HG03196 (cell line): ENCODE results near the gene CDH4.

Experiments
- ATAC-seq: cut with Tn5 transposase; IDR thresholded peaks from one replicate; pipeline ENCODE4 v1.9.1; 2021; ENCODE audit not compliant: unreplicated experiment

Gene CDH4

DNA sequence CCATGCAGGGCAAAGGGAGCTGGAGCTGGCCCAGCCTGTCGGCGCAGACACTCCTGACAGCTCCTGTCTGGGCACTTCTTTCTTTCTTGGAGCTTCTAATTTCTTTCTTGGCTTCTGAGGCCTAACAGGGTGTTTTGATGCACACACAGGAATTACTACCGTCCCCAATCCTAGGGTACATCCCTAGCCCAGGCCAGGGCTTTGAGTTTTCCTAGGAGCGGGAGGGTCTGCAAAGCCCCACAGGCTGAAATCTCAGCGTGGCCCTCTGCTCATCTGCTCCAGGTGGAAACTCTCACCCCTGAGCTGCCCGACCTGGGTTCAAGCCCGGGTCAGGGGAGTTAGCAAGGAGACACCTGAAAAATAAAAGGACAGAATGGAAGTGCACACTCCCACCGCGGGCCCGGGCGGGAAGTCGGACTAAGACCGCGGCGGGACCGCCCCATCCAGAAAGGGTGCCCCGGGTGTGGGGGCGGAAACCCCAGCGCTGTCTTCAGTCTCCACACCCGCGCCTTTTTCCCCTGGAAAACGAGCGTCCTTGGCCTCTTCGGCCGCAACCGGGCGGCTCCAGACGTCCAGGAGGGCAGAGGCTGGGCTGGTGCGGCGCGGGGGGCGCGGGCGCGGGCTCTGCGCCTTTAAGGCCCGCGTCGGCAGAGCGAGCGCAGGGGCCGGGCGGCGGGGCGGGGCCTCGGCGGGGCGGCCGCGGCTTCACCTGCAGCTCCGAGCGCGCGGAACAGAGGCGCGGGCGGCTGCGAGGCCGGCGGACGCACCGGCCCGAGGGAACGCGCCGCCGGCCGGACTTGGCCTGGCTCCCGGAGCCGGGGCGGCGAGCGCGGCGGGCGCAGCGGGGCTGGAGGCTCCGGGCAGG, at the start of gene CDH4:
Gene CDH4 (plus strand): TSS at position 733 of the 865 bp plus-strand sequence.
- ATAC-seq, result no peak

GRCh38 chr20:61203320-61203719, 48.7 kb upstream of the CDH4 start:
- ATAC-seq, result no peak

GRCh38 chr20:61204206-61204605, 47.9 kb upstream of the CDH4 start:
- no peak for ATAC-seq

- ATAC-seq, result no peak
Measured at GRCh38 chr20:61205769-61206168, 46.3 kb upstream of the CDH4 start.

DNA sequence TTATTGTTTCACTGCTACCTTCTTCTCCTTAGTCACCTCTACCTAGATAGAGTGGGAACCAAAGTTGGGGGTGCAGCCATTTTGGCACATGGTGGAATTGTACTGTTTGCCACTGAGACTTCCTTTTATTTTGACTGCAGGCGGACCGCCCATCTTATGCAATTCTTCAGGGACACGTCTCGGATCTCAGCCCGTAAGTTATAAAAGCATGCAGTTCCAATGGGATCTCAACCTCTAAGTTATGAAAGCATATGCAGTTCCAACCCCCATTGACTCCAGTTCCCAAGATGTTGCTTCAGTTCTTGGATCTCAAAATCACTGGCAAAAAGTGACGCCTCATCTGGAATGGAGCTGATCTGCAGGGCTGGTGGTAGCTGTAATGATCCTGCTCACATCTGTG, 41.2 kb upstream of the CDH4 start:
- ATAC-seq, result no peak

- ATAC-seq, result no peak
Measured at GRCh38 chr20:61217848-61218247, 34.2 kb upstream of the CDH4 start.

DNA sequence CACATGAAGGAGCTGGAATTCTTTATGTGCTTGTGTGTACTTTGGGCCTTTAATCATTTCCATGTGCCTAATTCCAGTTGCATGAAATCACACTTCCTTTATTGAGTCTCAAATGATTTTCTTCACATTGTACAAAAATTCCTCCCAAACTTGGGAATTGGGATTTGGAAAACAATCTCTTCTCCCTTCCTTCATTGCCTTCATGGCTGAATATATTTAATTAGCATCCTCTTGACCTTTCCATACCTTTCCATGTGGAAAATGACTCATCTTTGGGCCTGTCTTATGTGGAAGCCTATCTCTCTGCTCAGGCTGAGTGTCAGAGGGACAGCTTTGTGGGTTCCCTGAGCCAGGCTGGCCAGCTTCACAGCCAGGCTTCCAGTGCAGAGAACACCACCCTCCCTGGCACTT, 33.0 kb upstream of the CDH4 start:
- ATAC-seq, result no peak

DNA sequence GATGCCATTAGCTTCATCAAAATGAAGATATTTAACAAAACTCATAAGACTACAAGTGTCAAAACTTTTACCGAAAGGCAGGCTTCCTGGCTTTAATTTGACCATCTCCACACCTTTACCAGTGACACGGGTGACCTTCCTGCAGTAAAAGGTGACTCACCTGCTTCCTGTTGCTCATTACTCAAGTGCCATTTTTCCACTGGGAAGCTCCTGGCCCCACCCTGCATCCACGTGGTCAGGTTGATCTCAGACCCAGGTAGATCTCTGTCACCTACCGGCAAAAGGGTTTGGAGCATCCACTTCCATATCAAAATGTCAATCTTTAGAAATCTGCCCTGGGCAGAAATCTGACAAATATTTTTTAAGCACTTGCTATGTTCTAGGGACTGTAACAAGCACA, 31.9 kb upstream of the CDH4 start:
- no peak for ATAC-seq

- ATAC-seq, result no peak
Measured at GRCh38 chr20:61220626-61221325, 31.3 kb upstream of the CDH4 start.

DNA sequence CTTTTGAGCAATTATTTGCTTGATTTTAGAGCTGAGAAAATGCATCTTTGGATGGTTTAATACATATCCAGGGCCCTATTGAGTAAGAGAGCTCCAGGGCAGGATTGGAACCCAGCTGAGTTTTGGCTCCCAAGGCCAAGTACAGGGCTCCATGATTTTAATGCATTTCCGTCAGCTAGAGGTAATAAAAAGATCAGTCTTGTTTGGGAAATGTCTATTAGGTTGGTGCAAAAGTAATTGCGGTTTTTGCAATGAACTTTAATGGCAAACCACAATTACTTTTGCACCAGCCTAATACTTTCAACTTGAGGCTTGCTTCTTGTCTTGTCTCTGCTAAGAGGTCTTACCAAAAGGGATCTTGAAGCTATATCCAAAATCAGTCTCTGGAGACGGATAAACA, 29.4 kb upstream of the CDH4 start:
- no peak for ATAC-seq

DNA sequence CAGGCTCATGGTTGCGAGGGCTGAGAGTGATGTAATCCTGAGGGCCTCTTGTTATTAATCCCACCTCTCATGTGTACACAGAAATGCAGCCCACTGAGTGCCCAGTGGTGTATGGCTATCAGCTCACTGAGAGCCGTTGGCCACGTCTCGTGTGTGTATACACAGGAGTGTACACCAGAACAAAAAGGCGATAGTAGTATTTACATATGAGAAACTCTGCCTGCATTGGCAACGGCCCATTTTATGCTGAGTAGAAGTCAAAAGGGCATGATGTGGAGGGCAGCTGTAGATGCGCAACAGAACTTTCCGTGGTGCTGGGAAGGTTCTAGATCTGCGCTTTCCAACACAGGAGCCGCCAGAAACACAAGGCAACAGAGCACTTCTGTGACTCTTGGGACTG, 28.9 kb upstream of the CDH4 start:
- no peak for ATAC-seq

DNA sequence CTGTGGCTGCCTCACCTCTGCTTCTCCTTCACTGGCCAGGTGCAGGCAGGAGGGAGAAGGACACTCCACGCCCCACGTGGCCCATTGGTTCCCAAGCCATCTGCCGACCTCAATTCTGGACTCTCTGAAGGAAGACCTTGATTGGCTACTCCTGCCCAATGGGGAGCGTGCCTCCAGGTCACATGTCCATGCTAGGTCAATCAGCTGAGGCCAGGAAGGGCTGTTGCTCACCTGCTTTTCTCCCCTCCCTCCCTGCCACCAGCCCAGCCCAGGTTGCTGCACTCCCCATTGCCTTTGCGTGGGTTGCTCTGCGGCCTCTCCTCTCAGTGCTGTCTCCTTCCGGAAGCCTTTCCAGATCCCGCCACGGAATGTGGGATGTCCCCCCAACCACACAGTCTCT, 21.9 kb upstream of the CDH4 start:
- ATAC-seq, result no peak

DNA sequence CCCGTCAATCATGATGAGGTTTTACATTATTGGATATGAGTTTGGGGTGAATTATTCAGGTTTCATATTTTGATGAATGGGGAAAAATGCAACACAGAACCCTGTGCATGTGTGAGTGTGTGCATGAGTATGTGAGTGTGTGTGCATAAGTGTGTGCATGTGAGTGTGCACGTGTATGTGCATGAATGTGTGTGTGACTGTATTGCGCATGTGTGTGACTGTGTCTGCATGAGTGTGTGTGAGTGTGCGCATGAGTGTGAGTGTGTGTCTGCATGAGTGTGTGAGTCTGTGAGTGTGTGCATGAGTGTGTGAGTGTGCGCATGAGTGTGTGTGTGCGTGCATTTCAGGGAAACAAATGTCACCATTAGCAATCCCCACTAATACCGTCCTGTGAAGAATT, 18.5 kb upstream of the CDH4 start:
- ATAC-seq, result no peak

GRCh38 chr20:61234224-61234890, 17.7 kb upstream of the CDH4 start:
- ATAC-seq, result no peak

- ATAC-seq, result no peak
Measured at GRCh38 chr20:61236713-61237112, 15.3 kb upstream of the CDH4 start.

DNA sequence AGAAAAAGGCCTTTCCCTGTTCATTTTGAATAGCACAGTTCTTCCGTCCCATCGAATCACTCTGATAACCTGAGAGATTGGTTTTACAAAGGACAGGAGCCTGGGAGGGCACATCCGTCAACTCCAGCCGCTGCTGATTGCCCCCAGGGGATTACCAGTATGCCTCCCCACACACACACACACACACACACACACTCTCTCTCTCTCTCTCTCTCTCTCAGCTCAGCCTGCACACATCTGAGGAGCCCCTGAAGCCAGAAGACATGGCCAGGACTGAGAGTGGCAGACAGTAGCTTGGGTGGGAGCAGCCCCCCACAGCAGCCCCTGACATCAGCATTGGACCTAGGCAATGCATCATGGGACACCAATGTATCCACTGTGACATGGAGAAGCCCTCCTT, 13.2 kb upstream of the CDH4 start:
- no peak for ATAC-seq

DNA sequence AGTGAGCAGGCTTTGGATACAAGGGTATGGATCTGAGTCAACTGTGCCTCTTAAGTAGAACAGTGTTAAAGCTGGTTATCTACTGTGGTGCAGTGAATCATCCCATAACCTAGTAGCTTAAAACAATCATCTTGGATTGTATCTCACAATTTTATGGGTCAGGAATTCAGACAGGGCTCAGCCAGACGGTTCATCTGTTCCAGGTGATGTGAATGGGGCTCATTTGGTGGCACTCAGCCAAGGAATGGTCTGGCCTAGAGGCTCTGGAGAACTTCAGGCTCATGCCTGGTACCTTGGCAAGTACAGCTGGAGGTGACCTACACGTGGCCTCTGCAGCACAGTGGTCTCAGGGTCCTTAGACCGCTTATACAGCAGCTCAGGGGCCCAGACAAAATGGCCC, 11.2 kb upstream of the CDH4 start:
- no peak for ATAC-seq

- ATAC-seq, result no peak
Measured at GRCh38 chr20:61244213-61244612, 7.8 kb upstream of the CDH4 start.

- ATAC-seq, result no peak
Measured at GRCh38 chr20:61246269-61246668, 5.8 kb upstream of the CDH4 start.

GRCh38 chr20:61249626-61250025, 2.4 kb upstream of the CDH4 start:
- ATAC-seq, result no peak

DNA sequence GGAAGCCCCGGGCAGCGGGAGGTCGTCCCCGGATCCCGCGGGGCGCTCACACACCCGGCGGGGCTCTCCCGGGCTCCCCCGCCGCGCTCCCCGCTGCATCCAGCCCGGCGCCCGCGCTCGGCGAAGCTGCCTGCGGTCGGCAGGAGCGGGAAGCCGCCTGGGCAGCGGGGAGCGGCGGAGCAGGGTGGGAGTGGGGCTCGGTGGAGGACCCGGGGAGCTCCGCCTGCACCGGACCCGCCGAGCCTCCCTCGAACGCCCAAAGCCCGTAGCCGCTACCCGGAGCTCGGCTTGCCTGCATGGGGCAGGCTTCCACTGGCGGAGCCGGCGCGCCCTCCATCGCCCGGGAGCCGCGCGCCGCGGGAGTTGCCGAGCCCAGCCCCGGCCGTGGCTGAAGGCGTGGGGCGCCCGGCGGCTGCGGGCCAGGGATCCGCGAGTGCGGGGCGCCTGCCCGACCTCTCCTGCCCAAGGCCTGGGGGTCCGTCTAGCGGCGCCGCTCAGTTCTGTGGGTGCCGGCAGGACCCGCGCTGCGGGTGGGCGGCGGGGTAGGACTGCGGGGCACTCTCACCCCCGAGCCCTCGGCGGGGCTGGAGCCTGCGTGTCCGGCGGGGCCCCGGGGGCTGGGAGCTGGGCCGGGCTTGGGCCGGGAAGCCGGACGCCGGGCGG, 671 bp downstream of the CDH4 start:
- ATAC-seq, result no peak
